ENCODE data around the gene ATAD3B. TPM values are rescaled to one million over a fixed set of nuclear protein-coding genes. Genes with fewer than 3 reads are reported as not detected.

ATAD3B gene
- total and polyA plus RNA-seq, 2 of the 13 experiments (the other 11 are each of a cell fraction or from before 2014, with no cell fraction given) = 9.6 to 31.1 TPM

- TF ChIP-seq ZNF747 (CRISPR knock-in tag; IDR thresholded peaks at IDR 0.05; ENCODE audit: borderline replicate concordance) = 0 out of 2 replicates have a peak, but pooled peaks have one; percentile 47
- no peak; the same call in 1 of the 2 replicates for TF ChIP-seq ZNF280B (CRISPR knock-in tag; IDR thresholded peaks at IDR 0.05; ENCODE audit: borderline replicate concordance)
- no peak for TF ChIP-seq ATF6 (CRISPR knock-in tag; conservative IDR thresholded peaks at IDR 0.05)
- TF ChIP-seq ZBTB42 (CRISPR knock-in tag; IDR thresholded peaks at IDR 0.05) = no peak
- peak; percentile 59; the same call in 1 of the 2 replicates for TF ChIP-seq KDM4B (CRISPR knock-in tag; IDR thresholded peaks at IDR 0.05)
- no peak for TF ChIP-seq ZKSCAN8 (CRISPR knock-in tag; IDR thresholded peaks at IDR 0.05; ENCODE audit: borderline replicate concordance)
- no peak for TF ChIP-seq ZBTB43 (CRISPR knock-in tag; conservative IDR thresholded peaks at IDR 0.05)
- TF ChIP-seq CREM (IDR thresholded peaks at IDR 0.05) = no peak; the same call in 1 of the 2 replicates
- TF ChIP-seq CREM (CRISPR knock-in tag; IDR thresholded peaks at IDR 0.05) = no peak
- no peak for TF ChIP-seq DBP (CRISPR knock-in tag; IDR thresholded peaks at IDR 0.05; ENCODE audit: not compliant biosample characterization)
- no peak for TF ChIP-seq ZNF326 (CRISPR knock-in tag; IDR thresholded peaks at IDR 0.05; ENCODE audit: borderline replicate concordance)
- TF ChIP-seq CSRNP2 (CRISPR knock-in tag; conservative IDR thresholded peaks at IDR 0.05; ENCODE audit: low read depth) = no peak
- peak; percentile 100 for TF ChIP-seq HNF1B (CRISPR knock-in tag; IDR thresholded peaks at IDR 0.05)
- TF ChIP-seq ELF3 (CRISPR knock-in tag; IDR thresholded peaks at IDR 0.05) = peak; percentile 71
- TF ChIP-seq NFIB (CRISPR knock-in tag; IDR thresholded peaks at IDR 0.05; ENCODE audit: borderline replicate concordance) = no peak
- no peak for TF ChIP-seq SIX4 (CRISPR knock-in tag; IDR thresholded peaks at IDR 0.05)
- no peak for TF ChIP-seq KMT2B (CRISPR knock-in tag; IDR thresholded peaks at IDR 0.05)
Measured at GRCh38 chr1:1437904-1438376, 33.6 kb upstream of the ATAD3B start (continued).
